HPDE6-E6E7 (cell line): Measurements from ENCODE around the gene TMEM209.
"Not testable (repeated sequence)": the region's sequence is repeated elsewhere in the genome, so short reads cannot be mapped to it uniquely, and the experiment has no call there.

Source experiments
- DNase-seq: peaks from one replicate; pipeline ENCODE4 v3.0.0; 2011; ENCODE audit warnings: missing footprints; ENCODE audit errors: extremely low spot score

Gene TMEM209

GRCh38 chr7:130218806-130219620 lies 13.8 kb upstream of the TMEM209 start:
- DNase-seq, result no peak

- no peak for DNase-seq
Measured at GRCh38 chr7:130216750-130217149, 11.5 kb upstream of the TMEM209 start.

GRCh38 chr7:130216025-130216424 lies 10.8 kb upstream of the TMEM209 start:
- no peak for DNase-seq

GRCh38 chr7:130213828-130214227 lies 8.6 kb upstream of the TMEM209 start:
- no peak for DNase-seq

GRCh38 chr7:130210181-130210935 lies 5.2 kb upstream of the TMEM209 start:
- no peak for DNase-seq

GRCh38 chr7:130208516-130208915 lies 3.3 kb upstream of the TMEM209 start:
- DNase-seq, result no peak

GRCh38 chr7:130207642-130208041 lies 2.4 kb upstream of the TMEM209 start, which contains the start of gene SSMEM1:
SSMEM1 (plus strand) TSS chr7:130207860; CDS start chr7:130207911, 51 bp downstream.
- no peak for DNase-seq

- DNase-seq, result no peak
Measured at GRCh38 chr7:130207033-130207432, 1.8 kb upstream of the TMEM209 start.

- DNase-seq, result no peak
Measured at GRCh38 chr7:130201796-130202195, 3.4 kb downstream of the TMEM209 start.

- DNase-seq, result no peak
Measured at GRCh38 chr7:130197094-130197493, 8.1 kb downstream of the TMEM209 start.

GRCh38 chr7:130196476-130196875 lies 8.7 kb downstream of the TMEM209 start:
- DNase-seq, result no peak

- DNase-seq, result no peak
Measured at GRCh38 chr7:130195396-130195795, 9.8 kb downstream of the TMEM209 start.

GRCh38 chr7:130191791-130192190 lies 13.4 kb downstream of the TMEM209 start:
- DNase-seq, result no peak

- DNase-seq, result no peak
Measured at GRCh38 chr7:130189343-130189742, 15.9 kb downstream of the TMEM209 start.

- no peak for DNase-seq
Measured at GRCh38 chr7:130187360-130187759, 17.8 kb downstream of the TMEM209 start.

GRCh38 chr7:130184349-130184748 lies 20.9 kb downstream of the TMEM209 start:
- DNase-seq, result not testable (repeated sequence)

- no peak for DNase-seq
Measured at GRCh38 chr7:130182990-130183389, 22.2 kb downstream of the TMEM209 start.

- DNase-seq, result no peak
Measured at GRCh38 chr7:130181263-130181605, 24.0 kb downstream of the TMEM209 start.

- DNase-seq, result no peak
Measured at GRCh38 chr7:130180571-130181262, 24.5 kb downstream of the TMEM209 start.

- DNase-seq, result no peak
Measured at GRCh38 chr7:130179631-130180030, 25.6 kb downstream of the TMEM209 start.

GRCh38 chr7:130178251-130178650 lies 27.0 kb downstream of the TMEM209 start:
- DNase-seq, result no peak

- DNase-seq, result no peak
Measured at GRCh38 chr7:130174237-130174959, 30.8 kb downstream of the TMEM209 start.
